ENCODE measurements around the gene MYO1D.

Gene MYO1D

DNA sequence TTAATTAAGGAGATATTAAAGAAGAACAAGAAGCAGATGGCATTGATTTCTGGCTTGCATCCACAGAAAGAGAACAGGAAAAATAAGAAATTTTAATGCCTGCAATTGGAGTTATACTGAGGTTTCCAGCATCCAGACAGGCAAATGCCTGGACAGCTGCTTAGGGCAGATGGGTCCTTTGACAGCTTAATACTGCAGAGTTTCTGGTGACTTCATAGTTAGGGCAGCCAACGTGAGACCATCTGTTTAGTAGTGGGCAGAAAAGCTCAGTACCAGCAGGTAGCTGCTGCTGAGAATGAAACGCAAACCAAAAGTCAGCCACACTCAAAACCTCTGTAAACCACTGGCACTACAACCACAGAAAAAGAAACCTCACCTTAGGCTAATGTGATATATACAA lies 280.3 kb downstream of the MYO1D start:
- H3K9me3 ChIP-seq = no peaks in the 10 kb centered on the region
- no peak overlapping the region for H3K4me3 ChIP-seq (ENCODE audit: low read depth, low read length)
- no peak for DNase-seq
- TF ChIP-seq, protein P1, sequence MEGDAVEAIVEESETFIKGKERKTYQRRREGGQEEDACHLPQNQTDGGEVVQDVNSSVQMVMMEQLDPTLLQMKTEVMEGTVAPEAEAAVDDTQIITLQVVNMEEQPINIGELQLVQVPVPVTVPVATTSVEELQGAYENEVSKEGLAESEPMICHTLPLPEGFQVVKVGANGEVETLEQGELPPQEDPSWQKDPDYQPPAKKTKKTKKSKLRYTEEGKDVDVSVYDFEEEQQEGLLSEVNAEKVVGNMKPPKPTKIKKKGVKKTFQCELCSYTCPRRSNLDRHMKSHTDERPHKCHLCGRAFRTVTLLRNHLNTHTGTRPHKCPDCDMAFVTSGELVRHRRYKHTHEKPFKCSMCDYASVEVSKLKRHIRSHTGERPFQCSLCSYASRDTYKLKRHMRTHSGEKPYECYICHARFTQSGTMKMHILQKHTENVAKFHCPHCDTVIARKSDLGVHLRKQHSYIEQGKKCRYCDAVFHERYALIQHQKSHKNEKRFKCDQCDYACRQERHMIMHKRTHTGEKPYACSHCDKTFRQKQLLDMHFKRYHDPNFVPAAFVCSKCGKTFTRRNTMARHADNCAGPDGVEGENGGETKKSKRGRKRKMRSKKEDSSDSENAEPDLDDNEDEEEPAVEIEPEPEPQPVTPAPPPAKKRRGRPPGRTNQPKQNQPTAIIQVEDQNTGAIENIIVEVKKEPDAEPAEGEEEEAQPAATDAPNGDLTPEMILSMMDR (IDR thresholded peaks at IDR 0.05; ENCODE audit: low read depth, low read length) = no peak
- H3K36me3 ChIP-seq = no peaks in the 10 kb centered on the region
- no peaks in the 10 kb centered on the region for H3K4me1 ChIP-seq
- H3K27me3 ChIP-seq = no peaks in the 10 kb centered on the region

DNA sequence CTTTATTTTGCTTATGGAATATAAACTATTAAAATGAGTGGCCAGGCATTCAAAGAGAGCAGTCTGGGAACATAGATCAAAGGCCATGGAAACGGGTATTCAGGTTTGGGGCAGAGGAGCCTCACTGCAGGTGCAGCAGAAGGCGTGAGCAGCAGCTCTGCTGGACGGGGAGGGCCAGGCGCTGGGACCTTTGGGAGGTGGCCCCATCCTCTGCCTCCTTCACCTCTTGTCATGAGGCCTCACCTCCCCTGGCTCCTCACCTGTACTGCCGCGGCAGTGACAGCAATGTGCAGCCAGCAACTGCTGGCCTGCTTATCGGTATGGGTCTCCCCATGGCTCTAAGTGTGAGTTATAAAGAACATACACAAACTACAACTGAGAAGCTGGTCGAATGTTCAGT lies 280.7 kb downstream of the MYO1D start:
- TF ChIP-seq, protein P1 (IDR thresholded peaks at IDR 0.05; ENCODE audit: low read depth, low read length) = no peak
- Histone ChIP-seq H3K36me3 (no peaks in the 10 kb centered on the region), H3K4me3 (ENCODE audit: low read depth, low read length) (no peak overlapping the region), H3K9me3 (no peaks in the 10 kb centered on the region), H3K27me3 (no peaks in the 10 kb centered on the region), H3K4me1 (no peaks in the 10 kb centered on the region)
- DNase-seq = no peak

DNA sequence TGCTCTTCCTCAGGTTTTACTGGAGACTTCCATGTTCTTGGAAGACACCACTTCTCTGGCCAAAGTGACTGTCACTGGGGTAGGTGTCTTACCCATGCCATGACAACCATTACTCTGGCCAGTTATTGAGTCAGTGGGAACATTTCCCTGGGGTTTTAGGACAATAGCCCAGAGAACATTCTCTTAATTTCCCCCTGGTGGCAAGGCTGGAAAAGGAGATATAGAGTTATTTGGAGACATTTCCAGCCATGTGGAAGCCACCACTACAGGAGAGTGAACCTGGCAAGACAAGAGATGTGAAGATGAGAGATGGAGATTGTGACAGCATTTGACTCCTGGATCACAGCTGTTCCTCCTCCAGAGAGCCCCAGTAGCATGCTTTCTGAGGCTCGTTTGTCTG lies 283.9 kb downstream of the MYO1D start:
- Histone ChIP-seq H3K27me3 (no peaks in the 10 kb centered on the region), H3K4me1 (no peaks in the 10 kb centered on the region), H3K36me3 (no peaks in the 10 kb centered on the region), H3K9me3 (no peaks in the 10 kb centered on the region), H3K4me3 (ENCODE audit: low read depth, low read length) (no peak overlapping the region)
- TF ChIP-seq, protein P1 (IDR thresholded peaks at IDR 0.05; ENCODE audit: low read depth, low read length) = no peak
- DNase-seq = no peak

DNA sequence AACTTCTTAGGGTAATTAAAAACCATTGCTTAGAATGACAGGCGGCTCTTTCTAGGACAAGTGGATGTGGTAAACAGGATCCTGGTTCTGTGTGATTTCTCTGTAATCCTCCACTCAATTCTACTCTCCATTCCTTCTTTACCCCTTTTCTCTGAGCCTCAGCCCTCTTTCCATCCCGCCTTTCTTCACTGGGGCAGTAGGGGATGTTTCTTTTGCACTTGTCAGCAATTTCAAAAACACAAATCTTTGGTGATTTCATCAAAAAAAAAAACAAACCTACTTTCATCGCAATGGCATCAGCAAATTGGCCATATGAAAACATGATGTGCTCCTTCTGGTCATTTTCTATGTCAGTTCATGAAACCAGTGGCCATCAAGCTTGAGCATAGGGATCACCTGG lies 285.5 kb downstream of the MYO1D start:
- no peaks in the 10 kb centered on the region for H3K4me1 ChIP-seq
- H3K4me3 ChIP-seq (ENCODE audit: low read depth, low read length) = no peak overlapping the region
- TF ChIP-seq, protein P1 (IDR thresholded peaks at IDR 0.05; ENCODE audit: low read depth, low read length) = no peak
- no peak for DNase-seq
- no peaks in the 10 kb centered on the region for H3K36me3 ChIP-seq
- H3K27me3 ChIP-seq = no peaks in the 10 kb centered on the region
- no peaks in the 10 kb centered on the region for H3K9me3 ChIP-seq

DNA sequence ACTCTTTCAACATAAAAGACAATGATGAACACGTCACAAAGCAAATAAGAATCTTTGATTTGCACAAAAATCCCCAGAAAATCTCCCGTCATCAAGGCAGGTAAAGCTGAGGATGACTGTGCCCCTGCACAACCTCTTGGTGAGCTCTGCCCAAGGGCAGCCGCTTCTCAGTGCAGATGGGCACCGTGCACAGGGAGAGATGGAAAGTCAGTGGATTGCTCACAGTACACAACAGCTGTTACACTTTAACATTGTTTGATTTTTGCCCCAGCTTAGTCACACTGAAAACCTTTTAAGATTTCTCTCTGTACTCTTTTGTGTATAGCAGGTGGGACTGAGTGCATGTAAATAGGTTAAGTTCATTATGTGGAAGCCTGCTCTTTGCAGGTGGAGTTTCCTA lies 285.9 kb downstream of the MYO1D start:
- no peaks in the 10 kb centered on the region for H3K27me3 ChIP-seq
- no peaks in the 10 kb centered on the region for H3K4me1 ChIP-seq
- H3K9me3 ChIP-seq = no peaks in the 10 kb centered on the region
- H3K36me3 ChIP-seq = no peaks in the 10 kb centered on the region
- TF ChIP-seq, protein P1 (IDR thresholded peaks at IDR 0.05; ENCODE audit: low read depth, low read length) = no peak
- DNase-seq = no peak
- no peak overlapping the region for H3K4me3 ChIP-seq (ENCODE audit: low read depth, low read length)

DNA sequence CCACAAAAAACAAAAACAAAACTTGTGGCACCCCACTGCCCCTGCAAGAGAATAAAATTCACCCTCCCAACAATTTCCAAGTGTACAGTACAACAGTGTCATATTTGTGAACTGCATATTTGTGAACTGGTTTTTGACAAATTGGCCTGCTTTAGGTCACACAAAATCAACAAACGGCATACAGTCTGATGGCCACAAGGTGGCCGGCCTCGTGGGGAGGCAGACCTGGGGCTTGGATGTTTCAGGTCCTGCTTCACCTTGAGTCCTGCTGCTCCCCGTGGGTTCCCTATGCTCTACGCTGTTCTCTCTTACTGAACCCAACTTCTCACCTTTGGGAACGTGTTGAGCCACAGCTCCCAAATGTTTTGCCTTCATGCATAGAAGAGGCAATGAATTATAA lies 287.9 kb downstream of the MYO1D start:
- TF ChIP-seq, protein P1 (IDR thresholded peaks at IDR 0.05; ENCODE audit: low read depth, low read length) = peak; percentile 20; the same call in 1 of the 2 replicates
- DNase-seq = no peak
- Histone ChIP-seq H3K4me1 (no peaks in the 10 kb centered on the region), H3K27me3 (no peaks in the 10 kb centered on the region), H3K9me3 (no peaks in the 10 kb centered on the region), H3K4me3 (ENCODE audit: low read depth, low read length) (no peak overlapping the region), H3K36me3 (no peaks in the 10 kb centered on the region)
